Neuron (in vitro differentiated cells): ENCODE results near the gene CMIP.

ENCODE experiments used
- H2AFZ ChIP-seq: one replicate; pipeline ENCODE4 v1.6.1; 2013; ENCODE audit warnings: low read depth, mild to moderate bottlenecking, inconsistent platforms, low read length, moderate library complexity
- H3K27me3 ChIP-seq: one replicate; pipeline ENCODE4 v1.6.1; 2013; ENCODE audit warnings: low read length; ENCODE audit not compliant: insufficient read depth
- H3K36me3 ChIP-seq: one replicate; pipeline ENCODE4 v1.6.1; 2013; ENCODE audit warnings: low read length; ENCODE audit not compliant: insufficient read depth
- H3K4me1 ChIP-seq: one replicate; pipeline ENCODE4 v1.6.1; 2013; ENCODE audit warnings: low read length; ENCODE audit not compliant: insufficient read depth
- H3K4me3 ChIP-seq: 2 replicates; pipeline ENCODE4 v1.5.1; 2013; ENCODE audit warnings: mild to moderate bottlenecking, low read length, moderate library complexity
- H3K9me3 ChIP-seq: one replicate; pipeline ENCODE4 v1.6.1; 2013; ENCODE audit warnings: low read length

The CMIP gene

GRCh38 chr16:81587626-81588160 is 143.1 kb downstream of the CMIP start:
- Histone ChIP-seq H2AFZ (no peak overlapping the region), H3K36me3 (no peaks in the 10 kb centered on the region), H3K9me3 (no peaks in the 10 kb centered on the region), H3K4me3 (no peak overlapping the region), H3K4me1 (peaks cover 9% of the 10 kb centered on the region), H3K27me3 (no peaks in the 10 kb centered on the region)

GRCh38 chr16:81588326-81589081 is 143.9 kb downstream of the CMIP start:
- Histone ChIP-seq H3K9me3 (no peaks in the 10 kb centered on the region), H2AFZ (no peak overlapping the region), H3K27me3 (no peaks in the 10 kb centered on the region), H3K4me1 (peaks cover 2% of the 10 kb centered on the region), H3K4me3 (no peak overlapping the region), H3K36me3 (no peaks in the 10 kb centered on the region)

- Histone ChIP-seq H3K27me3 (no peaks in the 10 kb centered on the region), H3K9me3 (no peaks in the 10 kb centered on the region), H3K4me1 (no peaks in the 10 kb centered on the region), H3K4me3 (no peak overlapping the region), H2AFZ (no peak overlapping the region), H3K36me3 (no peaks in the 10 kb centered on the region)
Observed at GRCh38 chr16:81589975-81590650, 145.5 kb downstream of the CMIP start.

GRCh38 chr16:81590714-81591544 is 146.3 kb downstream of the CMIP start:
- Histone ChIP-seq H3K4me1 (no peaks in the 10 kb centered on the region), H3K27me3 (no peaks in the 10 kb centered on the region), H3K9me3 (no peaks in the 10 kb centered on the region), H2AFZ (no peak overlapping the region), H3K36me3 (no peaks in the 10 kb centered on the region), H3K4me3 (no peak overlapping the region)

- no peak overlapping the region for H3K4me3 ChIP-seq
- no peaks in the 10 kb centered on the region for H3K4me1 ChIP-seq
- H2AFZ ChIP-seq: no peak overlapping the region
- no peaks in the 10 kb centered on the region for H3K27me3 ChIP-seq
- no peaks in the 10 kb centered on the region for H3K9me3 ChIP-seq
- no peaks in the 10 kb centered on the region for H3K36me3 ChIP-seq
Observed at GRCh38 chr16:81591545-81591870, 146.9 kb downstream of the CMIP start.

GRCh38 chr16:81592353-81592866 is 147.8 kb downstream of the CMIP start:
- Histone ChIP-seq H3K27me3 (no peaks in the 10 kb centered on the region), H3K36me3 (no peaks in the 10 kb centered on the region), H3K4me3 (no peak overlapping the region), H3K9me3 (no peaks in the 10 kb centered on the region), H2AFZ (no peak overlapping the region), H3K4me1 (no peaks in the 10 kb centered on the region)

- no peaks in the 10 kb centered on the region for H3K27me3 ChIP-seq
- H3K36me3 ChIP-seq: peaks cover 4% of the 10 kb centered on the region
- no peaks in the 10 kb centered on the region for H3K4me1 ChIP-seq
- H3K4me3 ChIP-seq: no peak overlapping the region
- no peak overlapping the region for H2AFZ ChIP-seq
- no peaks in the 10 kb centered on the region for H3K9me3 ChIP-seq
Observed at GRCh38 chr16:81593481-81593880, 148.9 kb downstream of the CMIP start.

GRCh38 chr16:81595629-81596292 is 151.2 kb downstream of the CMIP start:
- H2AFZ ChIP-seq: no peak overlapping the region
- H3K36me3 ChIP-seq: peaks cover 4% of the 10 kb centered on the region
- no peak overlapping the region for H3K4me3 ChIP-seq
- no peaks in the 10 kb centered on the region for H3K9me3 ChIP-seq
- H3K27me3 ChIP-seq: no peaks in the 10 kb centered on the region
- peaks cover 6% of the 10 kb centered on the region for H3K4me1 ChIP-seq

- Histone ChIP-seq H3K4me1 (peaks cover 17% of the 10 kb centered on the region), H3K4me3 (no peak overlapping the region), H3K9me3 (no peaks in the 10 kb centered on the region), H2AFZ (no peak overlapping the region), H3K27me3 (no peaks in the 10 kb centered on the region), H3K36me3 (peaks cover 4% of the 10 kb centered on the region)
Observed at GRCh38 chr16:81597079-81597658, 152.6 kb downstream of the CMIP start.

- H3K4me3 ChIP-seq: no peak overlapping the region
- H3K4me1 ChIP-seq: peaks cover 17% of the 10 kb centered on the region
- no peaks in the 10 kb centered on the region for H3K27me3 ChIP-seq
- no peaks in the 10 kb centered on the region for H3K9me3 ChIP-seq
- no peak overlapping the region for H2AFZ ChIP-seq
- peaks cover 4% of the 10 kb centered on the region for H3K36me3 ChIP-seq
Observed at GRCh38 chr16:81598083-81598482, 153.5 kb downstream of the CMIP start.

GRCh38 chr16:81599034-81599744 is 154.6 kb downstream of the CMIP start:
- Histone ChIP-seq H3K36me3 (peaks cover 4% of the 10 kb centered on the region), H3K27me3 (no peaks in the 10 kb centered on the region), H3K4me1 (peaks cover 17% of the 10 kb centered on the region), H3K9me3 (no peaks in the 10 kb centered on the region), H3K4me3 (no peak overlapping the region), H2AFZ (no peak overlapping the region)

- Histone ChIP-seq H3K27me3 (no peaks in the 10 kb centered on the region), H3K9me3 (no peaks in the 10 kb centered on the region), H2AFZ (no peak overlapping the region), H3K4me1 (peaks cover 17% of the 10 kb centered on the region), H3K36me3 (peaks cover 4% of the 10 kb centered on the region), H3K4me3 (no peak overlapping the region)
Observed at GRCh38 chr16:81600275-81600674, 155.7 kb downstream of the CMIP start.
